ENCODE data around the gene CLPTM1L.
"Not testable (repeated sequence)": the region's sequence is repeated elsewhere in the genome, so short reads cannot be mapped to it uniquely, and the experiment has no call there.

The CLPTM1L gene

GRCh38 chr5:1285883-1286291, 59.0 kb downstream of the CLPTM1L start:
- no peak for DNase-seq

GRCh38 chr5:1285141-1285540, 59.8 kb downstream of the CLPTM1L start:
- no peak for DNase-seq

DNA sequence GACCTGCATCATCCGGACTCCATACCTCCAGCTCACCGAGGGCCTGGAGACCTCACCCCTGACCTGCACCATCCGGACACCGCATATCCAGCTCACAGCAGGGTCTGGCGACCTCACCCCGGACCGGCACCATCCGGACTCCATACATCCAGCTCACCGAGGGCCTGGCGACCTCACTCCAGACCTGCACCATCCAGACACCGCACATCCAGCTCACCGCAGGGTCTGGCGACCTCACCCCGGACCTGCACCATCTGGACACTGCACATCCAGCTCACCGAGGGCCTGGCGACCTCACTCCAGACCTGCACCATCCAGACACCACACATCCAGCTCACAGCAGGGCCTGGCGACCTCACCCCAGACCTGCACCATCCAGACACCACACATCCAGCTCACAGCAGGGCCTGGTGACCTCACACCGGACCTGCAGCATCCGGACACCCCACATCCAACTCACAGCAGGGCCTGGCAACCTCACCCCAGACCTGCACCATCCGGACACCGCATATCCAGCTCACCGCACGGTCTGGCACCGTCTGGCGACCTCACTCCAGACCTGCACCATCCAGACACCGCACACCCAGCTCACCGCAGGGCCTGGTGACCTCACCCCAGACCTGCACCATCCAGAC, 60.4 kb downstream of the CLPTM1L start:
- DNase-seq: not testable (repeated sequence)

GRCh38 chr5:1283729-1284041, 61.2 kb downstream of the CLPTM1L start:
- not testable (repeated sequence) for DNase-seq

DNA sequence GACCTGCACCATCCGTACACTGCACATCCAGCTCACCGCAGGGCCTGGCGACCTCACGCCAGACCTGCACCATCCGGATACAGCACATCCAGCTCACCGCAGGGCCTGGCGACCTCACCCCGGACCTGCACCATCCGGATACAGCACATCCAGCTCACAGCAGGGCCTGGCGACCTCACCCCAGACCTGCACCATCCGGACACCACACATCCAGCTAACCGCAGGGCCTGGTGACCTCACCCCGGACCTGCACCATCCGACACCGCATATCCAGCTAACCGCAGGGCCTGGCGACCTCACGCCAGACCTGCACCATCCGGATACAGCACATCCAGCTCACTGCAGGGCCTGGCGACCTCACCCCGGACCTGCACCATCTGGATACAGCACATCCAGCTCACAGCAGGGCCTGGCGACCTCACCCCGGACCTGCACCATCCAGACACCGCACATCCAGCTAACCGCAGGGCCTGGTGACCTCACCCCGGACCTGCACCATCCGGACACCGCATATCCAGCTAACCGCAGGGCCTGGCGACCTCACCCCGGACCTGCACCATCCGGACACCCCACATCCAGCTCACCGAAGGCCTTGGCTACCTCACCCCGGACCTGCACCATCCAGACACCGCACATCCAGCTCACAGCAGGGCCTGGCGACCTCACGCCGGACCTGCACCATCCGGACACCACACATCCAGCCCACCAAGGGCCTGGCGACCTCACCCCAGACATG, 61.7 kb downstream of the CLPTM1L start:
- DNase-seq: not testable (repeated sequence)

DNA sequence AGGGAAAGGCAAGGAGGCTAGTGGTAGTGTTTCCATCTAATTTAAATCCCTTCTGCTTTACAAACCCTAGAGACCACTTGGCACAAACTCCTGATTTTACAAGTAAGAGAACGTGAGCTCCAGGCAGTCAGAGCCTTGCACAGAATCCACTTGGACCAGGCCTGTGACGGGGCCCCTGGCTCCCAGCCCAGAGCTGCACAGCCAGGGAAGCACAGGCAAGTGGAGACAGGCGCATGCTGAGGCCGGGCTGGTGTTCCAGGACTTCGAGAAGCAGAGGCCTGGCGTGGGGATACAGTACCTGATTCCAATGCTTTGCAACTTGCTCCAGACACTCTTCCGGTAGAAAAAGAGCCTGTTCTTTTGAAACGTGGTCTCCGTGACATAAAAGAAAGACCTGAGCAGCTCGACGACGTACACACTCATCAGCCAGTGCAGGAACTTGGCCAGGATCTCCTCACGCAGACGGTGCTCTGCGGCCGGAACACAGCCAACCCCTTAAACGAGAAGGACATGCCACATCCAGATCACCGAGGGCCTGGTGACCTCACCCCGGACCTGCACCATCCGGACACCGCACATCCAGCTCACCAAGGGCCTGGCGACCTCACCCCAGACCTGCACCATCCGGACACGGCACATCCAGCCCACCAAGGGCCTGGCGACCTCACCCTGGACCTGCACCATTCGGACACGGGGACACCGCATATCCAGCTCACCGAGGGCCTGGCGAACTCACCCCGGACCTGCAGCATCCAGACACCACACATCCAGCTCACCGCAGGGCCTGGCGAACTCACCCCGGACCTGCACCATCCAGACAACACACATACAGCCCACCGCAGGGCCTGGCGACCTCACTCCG, 62.5 kb downstream of the CLPTM1L start:
- DNase-seq: no peak

DNA sequence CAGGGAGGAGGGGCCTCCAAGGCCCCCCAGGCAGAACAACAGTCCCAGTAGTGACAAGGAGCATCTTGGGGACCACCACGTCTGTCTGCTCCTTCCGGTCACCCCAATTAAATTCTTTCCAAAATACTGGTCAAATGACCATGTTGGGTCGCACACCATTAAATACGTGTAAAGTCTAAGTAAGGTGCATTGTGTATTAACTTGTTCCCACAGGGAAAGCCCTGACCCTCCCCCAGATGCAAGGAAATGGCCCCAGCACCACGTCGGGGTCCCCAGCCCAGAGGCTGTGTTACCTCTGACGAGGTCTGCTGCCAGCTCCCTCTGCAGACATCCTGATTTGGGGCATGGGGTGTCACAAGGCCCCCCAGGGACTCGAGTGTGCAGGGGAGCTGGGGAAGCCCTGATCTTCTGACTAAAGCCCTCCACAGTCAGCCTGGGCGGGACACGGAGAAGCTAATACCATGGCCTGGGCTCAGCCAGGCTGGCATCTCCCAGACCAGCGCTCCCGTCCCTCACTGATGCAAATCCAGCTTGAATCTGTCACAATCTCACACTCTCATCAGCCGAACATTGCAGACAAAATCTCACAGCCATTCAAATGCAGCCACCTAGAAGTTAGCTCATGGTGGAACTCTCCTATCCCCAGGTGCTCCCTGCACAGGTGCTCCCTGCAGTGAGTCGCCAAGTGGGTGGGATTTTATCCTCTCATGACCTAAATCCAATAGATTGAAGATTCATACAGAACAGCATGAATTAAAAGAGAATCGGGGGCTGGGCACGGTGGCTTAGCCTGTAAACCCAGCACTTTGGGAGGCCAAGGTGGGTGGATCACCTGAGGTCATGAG, 63.6 kb downstream of the CLPTM1L start:
- DNase-seq: no peak

GRCh38 chr5:1280177-1281037, 64.5 kb downstream of the CLPTM1L start:
- DNase-seq: no peak

DNA sequence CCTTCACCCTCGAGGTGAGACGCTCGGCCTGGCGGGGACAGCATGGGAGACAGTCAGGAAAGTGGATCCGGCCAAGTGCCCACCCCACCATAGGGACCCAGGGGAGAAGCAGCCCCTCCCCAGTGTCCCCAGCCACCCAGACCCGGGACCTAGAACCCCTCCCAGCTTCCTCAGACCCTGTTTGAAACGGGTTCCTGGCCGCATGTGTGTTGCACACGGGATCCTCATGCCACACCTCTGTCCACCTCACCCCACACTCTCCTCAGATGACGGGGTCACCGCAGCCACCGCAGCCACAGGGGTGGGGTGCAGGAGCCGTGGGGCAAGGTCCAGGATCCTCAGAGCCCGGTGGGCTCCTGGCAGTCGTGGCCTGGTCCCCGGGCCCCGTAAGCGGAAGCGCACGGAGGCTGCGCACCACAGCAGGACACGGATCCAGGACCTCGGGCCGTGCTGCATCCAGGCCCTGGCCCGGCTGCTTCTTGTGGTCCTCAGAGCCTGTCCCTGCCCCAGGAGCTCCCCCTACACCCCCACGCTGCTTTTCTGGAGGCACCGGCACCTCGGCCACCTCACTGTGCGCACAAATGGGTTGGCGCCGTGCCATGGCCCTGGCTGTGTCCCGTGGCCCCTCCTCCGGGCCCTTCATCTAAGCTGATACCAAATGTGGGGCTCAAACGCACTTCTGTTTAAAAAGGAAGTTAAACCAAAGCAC, 65.3 kb downstream of the CLPTM1L start:
- DNase-seq: no peak

GRCh38 chr5:1278656-1279442, 66.0 kb downstream of the CLPTM1L start:
- DNase-seq: no peak

DNA sequence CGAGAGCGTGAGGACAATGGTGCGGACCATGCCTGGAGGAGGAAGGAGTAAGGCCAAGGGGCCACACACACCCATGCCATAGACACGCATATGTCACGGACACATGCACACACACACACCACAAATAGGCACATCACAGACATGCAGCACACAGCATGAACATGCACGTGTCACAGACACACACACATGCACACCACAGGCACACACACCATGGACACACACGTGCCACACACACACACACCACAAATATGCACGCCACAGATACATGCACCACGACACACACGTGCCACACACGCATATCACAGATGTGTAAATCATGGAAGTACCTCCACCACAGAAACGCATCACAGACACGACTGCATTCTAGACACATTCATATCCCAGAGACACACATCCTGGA, 66.7 kb downstream of the CLPTM1L start:
- no peak for DNase-seq

DNA sequence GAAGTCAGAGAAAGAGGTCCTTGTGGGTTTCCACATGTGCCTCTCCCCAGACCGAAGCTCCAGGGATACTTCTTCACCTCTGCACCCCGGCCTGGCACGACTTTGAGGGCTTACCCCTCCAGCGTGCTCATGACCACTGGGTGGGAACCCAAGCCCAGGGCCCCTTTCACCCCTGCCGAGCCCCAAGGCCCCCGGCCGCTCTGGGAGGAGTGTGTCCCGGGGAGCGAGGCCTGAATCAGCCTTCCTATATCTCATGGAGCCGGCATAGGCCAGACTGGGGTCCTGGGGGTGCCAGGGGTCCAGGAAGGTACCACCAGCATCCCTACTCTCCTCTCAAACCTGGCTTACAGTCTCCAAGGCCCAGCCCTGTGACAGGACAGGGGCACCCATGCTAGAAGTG, 67.1 kb downstream of the CLPTM1L start:
- DNase-seq: no peak

DNA sequence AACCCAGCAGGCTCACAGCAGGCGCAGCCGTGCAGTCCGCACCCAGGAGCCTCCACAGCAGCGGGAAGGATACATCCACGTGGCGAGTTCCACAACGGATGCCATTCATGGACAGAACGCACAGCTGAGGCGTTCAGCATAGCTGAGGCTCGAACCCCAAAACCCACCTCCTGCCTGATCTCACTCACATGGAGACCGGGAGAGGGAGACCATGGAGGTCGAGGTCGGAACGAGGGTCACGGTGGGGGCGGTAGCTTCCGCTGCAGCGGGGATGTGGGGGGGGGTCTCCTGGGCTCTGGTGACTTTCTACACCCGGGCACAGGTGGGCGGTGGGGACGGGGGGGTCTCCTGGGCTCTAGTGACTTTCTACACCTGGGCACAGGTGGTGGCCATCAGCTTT, 67.6 kb downstream of the CLPTM1L start:
- DNase-seq: no peak

- no peak for DNase-seq
Observed at GRCh38 chr5:1276930-1277329, 68.0 kb downstream of the CLPTM1L start.

GRCh38 chr5:1275397-1276391, 69.2 kb downstream of the CLPTM1L start:
- DNase-seq: not testable (repeated sequence)

DNA sequence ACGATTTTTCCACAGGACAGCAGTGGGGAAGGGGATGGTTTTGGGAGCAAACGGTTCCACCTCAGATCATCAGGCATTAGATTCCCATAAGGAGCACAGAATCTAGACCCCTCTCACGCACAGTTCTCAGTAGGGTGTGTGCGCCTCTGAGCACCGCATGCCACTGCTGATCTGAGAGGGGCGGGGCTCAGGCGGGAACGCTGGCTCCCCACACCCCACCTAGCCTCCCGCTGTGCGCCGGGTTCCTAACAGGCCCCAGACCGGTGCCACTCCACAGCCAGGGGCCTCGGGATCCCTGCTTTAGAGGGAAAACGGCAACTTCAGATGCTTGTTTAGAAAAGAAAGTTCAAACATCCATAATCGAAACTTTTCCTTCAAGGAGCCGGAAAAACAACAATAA, 70.4 kb downstream of the CLPTM1L start:
- no peak for DNase-seq

- DNase-seq: no peak
Observed at GRCh38 chr5:1273745-1274144, 71.2 kb downstream of the CLPTM1L start.

GRCh38 chr5:1272201-1272600, 72.7 kb downstream of the CLPTM1L start:
- DNase-seq: no peak

Data from suppressor macrophage treated with lipopolysaccharide for 4 hours (primary cell).